ENCODE results near the gene CNN3.

Gene CNN3

GRCh38 chr1:94895518-94895917, 31.4 kb downstream of the CNN3 start:
- Mint-ChIP-seq H3K4me1 (ENCODE audit: low read depth) (no peaks in the 10 kb centered on the region), H3K27me3 (no peaks in the 10 kb centered on the region), H3K27ac (no peak overlapping the region), H3K4me3 (no peak overlapping the region), H3K36me3 (ENCODE audit: low read depth) (no peaks in the 10 kb centered on the region), H3K9me3 (no peaks in the 10 kb centered on the region)

- no peak overlapping the region for H3K4me3 Mint-ChIP-seq
- H3K27me3 Mint-ChIP-seq, result no peaks in the 10 kb centered on the region
- H3K36me3 Mint-ChIP-seq (ENCODE audit: low read depth), result no peaks in the 10 kb centered on the region
- no peaks in the 10 kb centered on the region for H3K4me1 Mint-ChIP-seq (ENCODE audit: low read depth)
- no peak overlapping the region for H3K27ac Mint-ChIP-seq
- H3K9me3 Mint-ChIP-seq, result no peaks in the 10 kb centered on the region
Observed at GRCh38 chr1:94894630-94895029, 32.3 kb downstream of the CNN3 start.

- Mint-ChIP-seq H3K4me3 (no peak overlapping the region), H3K36me3 (ENCODE audit: low read depth) (no peaks in the 10 kb centered on the region), H3K27me3 (no peaks in the 10 kb centered on the region), H3K9me3 (no peaks in the 10 kb centered on the region), H3K4me1 (ENCODE audit: low read depth) (no peaks in the 10 kb centered on the region), H3K27ac (no peak overlapping the region)
Observed at GRCh38 chr1:94892604-94893254, 34.2 kb downstream of the CNN3 start.

GRCh38 chr1:94888201-94888600, 38.7 kb downstream of the CNN3 start:
- no peaks in the 10 kb centered on the region for H3K27me3 Mint-ChIP-seq
- H3K4me3 Mint-ChIP-seq, result no peak overlapping the region
- peaks cover 11% of the 10 kb centered on the region for H3K4me1 Mint-ChIP-seq (ENCODE audit: low read depth)

GRCh38 chr1:94887603-94888171, 39.2 kb downstream of the CNN3 start:
- no peaks in the 10 kb centered on the region for H3K9me3 Mint-ChIP-seq
- no peaks in the 10 kb centered on the region for H3K36me3 Mint-ChIP-seq (ENCODE audit: low read depth)
- no peak overlapping the region for H3K4me3 Mint-ChIP-seq
- no peaks in the 10 kb centered on the region for H3K27me3 Mint-ChIP-seq
- no peak overlapping the region for H3K27ac Mint-ChIP-seq
- H3K4me1 Mint-ChIP-seq (ENCODE audit: low read depth), result peaks cover 11% of the 10 kb centered on the region

More at GRCh38 chr1:94888201-94888600, 38.7 kb downstream of the CNN3 start:
- no peak overlapping the region for H3K27ac Mint-ChIP-seq
- H3K9me3 Mint-ChIP-seq, result no peaks in the 10 kb centered on the region
- H3K36me3 Mint-ChIP-seq (ENCODE audit: low read depth), result no peaks in the 10 kb centered on the region

GRCh38 chr1:94887106-94887505, 39.8 kb downstream of the CNN3 start:
- H3K9me3 Mint-ChIP-seq, result no peaks in the 10 kb centered on the region

GRCh38 chr1:94886361-94886760, 40.5 kb downstream of the CNN3 start:
- no peaks in the 10 kb centered on the region for H3K36me3 Mint-ChIP-seq (ENCODE audit: low read depth)
- H3K4me3 Mint-ChIP-seq, result no peak overlapping the region
- no peaks in the 10 kb centered on the region for H3K9me3 Mint-ChIP-seq
- no peak overlapping the region for H3K27ac Mint-ChIP-seq
- peaks cover 11% of the 10 kb centered on the region for H3K4me1 Mint-ChIP-seq (ENCODE audit: low read depth)
- no peaks in the 10 kb centered on the region for H3K27me3 Mint-ChIP-seq

More at GRCh38 chr1:94887106-94887505, 39.8 kb downstream of the CNN3 start:
- H3K27me3 Mint-ChIP-seq, result no peaks in the 10 kb centered on the region
- H3K27ac Mint-ChIP-seq, result no peak overlapping the region
- H3K4me3 Mint-ChIP-seq, result no peak overlapping the region
- no peaks in the 10 kb centered on the region for H3K36me3 Mint-ChIP-seq (ENCODE audit: low read depth)
- H3K4me1 Mint-ChIP-seq (ENCODE audit: low read depth), result peaks cover 11% of the 10 kb centered on the region

- H3K27me3 Mint-ChIP-seq, result no peaks in the 10 kb centered on the region
- no peaks in the 10 kb centered on the region for H3K36me3 Mint-ChIP-seq (ENCODE audit: low read depth)
- no peak overlapping the region for H3K4me3 Mint-ChIP-seq
- H3K27ac Mint-ChIP-seq, result no peak overlapping the region
- peaks cover 11% of the 10 kb centered on the region for H3K4me1 Mint-ChIP-seq (ENCODE audit: low read depth)
- H3K9me3 Mint-ChIP-seq, result no peaks in the 10 kb centered on the region
Observed at GRCh38 chr1:94884507-94884906, 42.4 kb downstream of the CNN3 start.

- no peaks in the 10 kb centered on the region for H3K9me3 Mint-ChIP-seq
- H3K36me3 Mint-ChIP-seq (ENCODE audit: low read depth), result no peaks in the 10 kb centered on the region
- no peak overlapping the region for H3K4me3 Mint-ChIP-seq
- peak overlapping the region; percentile 70 for H3K27ac Mint-ChIP-seq
- H3K27me3 Mint-ChIP-seq, result no peaks in the 10 kb centered on the region
- peaks cover 11% of the 10 kb centered on the region for H3K4me1 Mint-ChIP-seq (ENCODE audit: low read depth)
Observed at GRCh38 chr1:94884106-94884505, 42.8 kb downstream of the CNN3 start.

GRCh38 chr1:94883691-94884090, 43.2 kb downstream of the CNN3 start:
- Mint-ChIP-seq H3K9me3 (no peaks in the 10 kb centered on the region), H3K4me3 (peak overlapping the region; percentile 44), H3K4me1 (ENCODE audit: low read depth) (peaks cover 11% of the 10 kb centered on the region), H3K36me3 (ENCODE audit: low read depth) (no peaks in the 10 kb centered on the region), H3K27me3 (no peaks in the 10 kb centered on the region), H3K27ac (peak overlapping the region; percentile 70)

- H3K4me1 Mint-ChIP-seq (ENCODE audit: low read depth), result peaks cover 5% of the 10 kb centered on the region
- no peaks in the 10 kb centered on the region for H3K9me3 Mint-ChIP-seq
- no peak overlapping the region for H3K4me3 Mint-ChIP-seq
- no peaks in the 10 kb centered on the region for H3K36me3 Mint-ChIP-seq (ENCODE audit: low read depth)
- no peak overlapping the region for H3K27ac Mint-ChIP-seq
- no peaks in the 10 kb centered on the region for H3K27me3 Mint-ChIP-seq
Observed at GRCh38 chr1:94878329-94878728, 48.6 kb downstream of the CNN3 start.

GRCh38 chr1:94876362-94876761, 50.5 kb downstream of the CNN3 start:
- peaks cover 4% of the 10 kb centered on the region for H3K4me1 Mint-ChIP-seq (ENCODE audit: low read depth)
- no peak overlapping the region for H3K27ac Mint-ChIP-seq
- H3K36me3 Mint-ChIP-seq (ENCODE audit: low read depth), result no peaks in the 10 kb centered on the region
- H3K9me3 Mint-ChIP-seq, result no peaks in the 10 kb centered on the region
- no peaks in the 10 kb centered on the region for H3K27me3 Mint-ChIP-seq
- H3K4me3 Mint-ChIP-seq, result no peak overlapping the region

GRCh38 chr1:94875794-94876193, 51.1 kb downstream of the CNN3 start:
- Mint-ChIP-seq H3K27ac (no peak overlapping the region), H3K4me3 (no peak overlapping the region), H3K4me1 (ENCODE audit: low read depth) (peaks cover 4% of the 10 kb centered on the region), H3K27me3 (no peaks in the 10 kb centered on the region), H3K36me3 (ENCODE audit: low read depth) (no peaks in the 10 kb centered on the region), H3K9me3 (no peaks in the 10 kb centered on the region)

GRCh38 chr1:94874423-94874822, 52.5 kb downstream of the CNN3 start:
- Mint-ChIP-seq H3K36me3 (ENCODE audit: low read depth) (no peaks in the 10 kb centered on the region), H3K4me1 (ENCODE audit: low read depth) (peaks cover 4% of the 10 kb centered on the region), H3K9me3 (no peaks in the 10 kb centered on the region), H3K27me3 (no peaks in the 10 kb centered on the region), H3K27ac (no peak overlapping the region), H3K4me3 (no peak overlapping the region)

- Mint-ChIP-seq H3K9me3 (no peaks in the 10 kb centered on the region), H3K4me3 (no peak overlapping the region), H3K27ac (no peak overlapping the region), H3K4me1 (ENCODE audit: low read depth) (peaks cover 4% of the 10 kb centered on the region), H3K36me3 (ENCODE audit: low read depth) (no peaks in the 10 kb centered on the region), H3K27me3 (no peaks in the 10 kb centered on the region)
Observed at GRCh38 chr1:94873520-94874351, 53.2 kb downstream of the CNN3 start.
